Endodermal cell (in vitro differentiated cells): ENCODE data around the gene GALNT9. TPM values are rescaled to one million over a fixed set of nuclear protein-coding genes. Genes with fewer than 3 reads are reported as not detected.
"Not testable (repeated sequence)": the region's sequence is repeated elsewhere in the genome, so short reads cannot be mapped to it uniquely, and the experiment has no call there.

Source experiments
- DNase-seq: peaks from one replicate; pipeline ENCODE4 v3.0.0-alpha.2; 2017
- H3K27ac ChIP-seq: 2 replicates; pipeline ENCODE4 v1.5.1; 2013; ENCODE audit warnings: mild to moderate bottlenecking, low read depth, low read length, moderate library complexity
- H3K27me3 ChIP-seq: 2 replicates; pipeline ENCODE4 v1.6.1; 2013; ENCODE audit warnings: mild to moderate bottlenecking, low read length, moderate library complexity; ENCODE audit not compliant: insufficient read depth, control insufficient read depth, poor library complexity, severe bottlenecking
- H3K36me3 ChIP-seq: 2 replicates; pipeline ENCODE4 v1.7.0; 2013; ENCODE audit warnings: mild to moderate bottlenecking, low read length, moderate library complexity; ENCODE audit not compliant: control insufficient read depth, insufficient read depth
- H3K4me1 ChIP-seq: one replicate; pipeline ENCODE4 v1.7.0; 2013; ENCODE audit warnings: low read length; ENCODE audit not compliant: control insufficient read depth, insufficient read depth
- H3K4me3 ChIP-seq: 2 replicates; pipeline ENCODE4 v1.5.1; 2013; ENCODE audit warnings: mild to moderate bottlenecking, low read length, moderate library complexity
- H3K9ac ChIP-seq: 2 replicates; pipeline ENCODE4 v1.6.1; 2013; ENCODE audit warnings: mild to moderate bottlenecking, low read length, moderate library complexity; ENCODE audit not compliant: poor library complexity, severe bottlenecking; ENCODE audit errors: extremely low read depth
- H3K9me3 ChIP-seq: 2 replicates; pipeline ENCODE4 v1.6.1; 2013; ENCODE audit warnings: mild to moderate bottlenecking, low read length, moderate library complexity; ENCODE audit not compliant: control insufficient read depth
- H3K27ac Mint-ChIP-seq: 2 replicates; pipeline ENCODE4 v1.8.0; 2020; ENCODE audit warnings: mixed read lengths
- H3K27me3 Mint-ChIP-seq: 2 replicates; pipeline ENCODE4 v1.8.0; 2021; ENCODE audit warnings: mild to moderate bottlenecking, mixed read lengths; ENCODE audit not compliant: insufficient read depth
- H3K36me3 Mint-ChIP-seq: 2 replicates; pipeline ENCODE4 v1.8.0; 2020; ENCODE audit warnings: low read depth, mixed read lengths
- H3K4me1 Mint-ChIP-seq: 2 replicates; pipeline ENCODE4 v1.8.0; 2020; ENCODE audit warnings: mixed read lengths
- H3K4me3 Mint-ChIP-seq: 2 replicates; pipeline ENCODE4 v1.8.0; 2020; ENCODE audit warnings: mild to moderate bottlenecking, moderate library complexity, mixed read lengths
- H3K9me3 Mint-ChIP-seq: 2 replicates; pipeline ENCODE4 v1.8.0; 2020; ENCODE audit warnings: mild to moderate bottlenecking, mixed read lengths
- WGBS, 2 experiments: methylation state at CpG; one replicate each; pipeline versions ENCODE4 v1.1.5 to v1.1.7; 2013; ENCODE audit warnings: missing lambda C conversion rate in 2 of 2, mixed read lengths in 1 of 2; ENCODE audit not compliant: insufficient coverage in 1 of 2, insufficient read length in 1 of 2; 5-methylcytosine and 5-hydroxymethylcytosine counted together
- total RNA-seq, 2 donors: library from RNA; stranded (reverse); fragmentation: NEBNext Ultra II Directional in 1 of 2; extraction: Animal tissue kit (Norgen Biotek cat#: 25700) in 1 of 2; gene quantifications; 2 replicates in 1 of 2; 3 replicates in 1 of 2; pipeline ENCODE4 v1.2.1, GENCODE V29; 2021
- TF ChIP-seq, protein P1 (sequence below): fragments of 200-600 bp; sonication (generic); conservative IDR thresholded peaks from 2 replicates; pipeline ENCODE4 v1.5.0; 2021; ENCODE audit warnings: antibody characterized with exemption, mild to moderate bottlenecking

Gene GALNT9
- total RNA-seq, 2 donors from 2014 or later: 0.13 TPM; not detected in 1

DNA sequence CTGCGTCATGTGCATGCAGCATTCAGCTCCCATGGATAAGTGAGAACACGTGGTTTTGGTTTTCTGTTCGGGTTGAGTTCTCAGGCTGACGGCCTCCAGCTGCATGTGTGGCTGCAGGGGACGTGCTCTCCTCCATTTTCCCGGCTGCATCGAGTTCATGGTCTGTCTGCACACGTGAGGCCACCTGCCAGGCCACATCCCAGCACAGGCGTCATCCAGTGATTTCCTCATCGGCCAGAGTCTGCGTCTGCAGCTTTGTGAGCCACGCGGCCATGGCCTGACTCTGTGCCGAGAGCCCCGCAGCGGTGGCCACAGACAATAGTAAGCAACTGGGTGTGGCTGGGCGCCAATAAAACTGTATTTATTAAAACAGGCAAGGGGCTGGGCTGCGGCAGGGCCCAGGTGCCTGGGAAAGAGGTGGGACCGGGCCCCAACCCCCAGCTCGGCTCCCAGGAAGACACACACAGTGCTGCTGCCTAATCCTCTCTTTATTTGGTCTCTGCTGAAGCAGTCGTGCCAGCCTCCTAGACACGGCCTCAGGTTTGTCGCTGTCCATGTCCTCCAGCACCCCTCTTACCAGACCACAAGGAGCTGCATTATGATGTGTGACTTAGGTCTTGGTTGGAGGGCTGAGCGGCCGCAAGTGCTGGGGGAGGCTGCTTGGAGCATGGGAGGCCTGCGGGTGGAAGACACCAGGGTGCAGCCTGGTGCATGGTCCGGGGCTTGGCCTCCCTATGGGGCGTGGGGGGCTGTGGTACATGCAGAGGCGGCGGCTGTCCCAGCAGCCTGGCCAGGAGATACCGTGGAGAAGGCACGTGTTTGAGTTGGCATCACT lies 133.1 kb downstream of the GALNT9 start:
- H3K27me3 Mint-ChIP-seq: peaks cover 37% of the 10 kb centered on the region
- no peak overlapping the region for H3K4me3 Mint-ChIP-seq

DNA sequence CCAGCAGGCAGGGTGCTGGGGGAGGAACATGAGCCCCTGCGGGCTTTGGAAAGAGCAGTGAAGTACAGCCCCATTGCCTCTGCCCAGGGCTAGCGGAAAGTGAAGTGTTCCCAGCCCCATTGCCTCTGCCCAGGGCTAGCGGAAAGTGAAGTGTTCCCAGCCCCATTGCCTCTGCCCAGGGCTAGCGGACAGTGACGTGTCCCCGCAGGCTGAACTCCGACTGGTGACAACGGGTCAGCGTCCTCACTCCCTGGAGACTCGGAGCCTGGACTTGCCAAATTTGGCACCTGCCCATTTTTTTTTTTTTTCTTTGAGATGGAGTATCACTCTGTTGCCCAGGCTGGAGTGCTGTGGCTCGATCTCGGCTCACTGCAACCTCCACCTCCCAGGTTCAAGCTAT lies 134.1 kb downstream of the GALNT9 start:
- H3K36me3 Mint-ChIP-seq, H3K9ac ChIP-seq, H3K27ac ChIP-seq, H3K4me1 ChIP-seq, H3K36me3 ChIP-seq, H3K4me3 ChIP-seq, DNase-seq, H3K4me3 Mint-ChIP-seq, H3K4me1 Mint-ChIP-seq, H3K27ac Mint-ChIP-seq: not testable (repeated sequence)
- Histone ChIP-seq H3K9me3 (peaks cover 13% of the 10 kb centered on the region), H3K27me3 (peaks cover 16% of the 10 kb centered on the region)
- 85 to 86% methylated on average over 10 to 12 of the region's 12 CpGs for WGBS, 2 experiments
- Mint-ChIP-seq H3K27me3 (peaks cover 47% of the 10 kb centered on the region), H3K9me3 (peaks cover 11% of the 10 kb centered on the region)

More for the DNA sequence above, 133.1 kb downstream of the GALNT9 start:
- H3K27me3 ChIP-seq: peaks cover 7% of the 10 kb centered on the region
- DNase-seq: no peak
- no peak overlapping the region for H3K4me3 ChIP-seq
- H3K4me1 ChIP-seq: no peaks in the 10 kb centered on the region
- H3K36me3 ChIP-seq: no peaks in the 10 kb centered on the region
- no peak overlapping the region for H3K27ac ChIP-seq
- Mint-ChIP-seq H3K9me3 (peaks cover 11% of the 10 kb centered on the region), H3K36me3 (peaks cover 3% of the 10 kb centered on the region), H3K27ac (no peak overlapping the region), H3K4me1 (no peaks in the 10 kb centered on the region)
- peaks cover 13% of the 10 kb centered on the region for H3K9me3 ChIP-seq
- TF ChIP-seq, protein P1, sequence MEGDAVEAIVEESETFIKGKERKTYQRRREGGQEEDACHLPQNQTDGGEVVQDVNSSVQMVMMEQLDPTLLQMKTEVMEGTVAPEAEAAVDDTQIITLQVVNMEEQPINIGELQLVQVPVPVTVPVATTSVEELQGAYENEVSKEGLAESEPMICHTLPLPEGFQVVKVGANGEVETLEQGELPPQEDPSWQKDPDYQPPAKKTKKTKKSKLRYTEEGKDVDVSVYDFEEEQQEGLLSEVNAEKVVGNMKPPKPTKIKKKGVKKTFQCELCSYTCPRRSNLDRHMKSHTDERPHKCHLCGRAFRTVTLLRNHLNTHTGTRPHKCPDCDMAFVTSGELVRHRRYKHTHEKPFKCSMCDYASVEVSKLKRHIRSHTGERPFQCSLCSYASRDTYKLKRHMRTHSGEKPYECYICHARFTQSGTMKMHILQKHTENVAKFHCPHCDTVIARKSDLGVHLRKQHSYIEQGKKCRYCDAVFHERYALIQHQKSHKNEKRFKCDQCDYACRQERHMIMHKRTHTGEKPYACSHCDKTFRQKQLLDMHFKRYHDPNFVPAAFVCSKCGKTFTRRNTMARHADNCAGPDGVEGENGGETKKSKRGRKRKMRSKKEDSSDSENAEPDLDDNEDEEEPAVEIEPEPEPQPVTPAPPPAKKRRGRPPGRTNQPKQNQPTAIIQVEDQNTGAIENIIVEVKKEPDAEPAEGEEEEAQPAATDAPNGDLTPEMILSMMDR: no peak
- H3K9ac ChIP-seq: no peak overlapping the region
- WGBS, 2 experiments: 81 to 86% methylated on average over 27 to 32 of the region's 32 CpGs

DNA sequence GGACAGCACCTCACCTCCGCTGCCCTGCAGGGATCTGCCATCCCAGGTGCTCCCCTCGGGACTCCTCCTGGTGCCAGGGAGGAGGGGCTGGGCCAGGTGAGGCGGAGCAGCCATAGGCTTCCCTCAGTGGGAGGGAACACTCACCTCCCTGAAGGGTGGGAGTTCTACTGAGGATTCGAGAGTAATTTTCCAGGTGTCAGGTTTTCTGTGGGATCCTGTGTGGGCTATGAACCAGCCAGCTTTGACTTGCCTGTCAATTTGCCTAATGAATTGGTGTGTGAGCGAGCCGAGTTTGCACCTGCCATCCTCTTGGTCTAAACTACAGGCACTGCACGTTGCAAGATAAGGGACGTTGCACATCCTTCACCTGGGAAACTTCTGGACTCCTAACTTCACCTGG lies 134.8 kb downstream of the GALNT9 start:
- Histone ChIP-seq H3K27me3 (peaks cover 21% of the 10 kb centered on the region), H3K4me1 (no peaks in the 10 kb centered on the region), H3K36me3 (no peaks in the 10 kb centered on the region), H3K27ac (no peak overlapping the region), H3K9me3 (peaks cover 13% of the 10 kb centered on the region), H3K9ac (no peak overlapping the region), H3K4me3 (no peak overlapping the region)
- no peak for DNase-seq
- Mint-ChIP-seq H3K4me1 (no peaks in the 10 kb centered on the region), H3K9me3 (peaks cover 11% of the 10 kb centered on the region), H3K27me3 (peaks cover 49% of the 10 kb centered on the region), H3K27ac (no peak overlapping the region), H3K36me3 (peaks cover 3% of the 10 kb centered on the region), H3K4me3 (no peak overlapping the region)
- TF ChIP-seq, protein P1: no peak
- 71 to 72% methylated on average over 5 to 8 of the region's 8 CpGs for WGBS, 2 experiments
